Measurements from ENCODE around the gene IGLL1. TPM values are rescaled to one million over a fixed set of nuclear protein-coding genes. Genes with fewer than 3 reads are reported as not detected.

Gene IGLL1
- total RNA-seq, 4 donors from 2014 or later, result not detected

DNA sequence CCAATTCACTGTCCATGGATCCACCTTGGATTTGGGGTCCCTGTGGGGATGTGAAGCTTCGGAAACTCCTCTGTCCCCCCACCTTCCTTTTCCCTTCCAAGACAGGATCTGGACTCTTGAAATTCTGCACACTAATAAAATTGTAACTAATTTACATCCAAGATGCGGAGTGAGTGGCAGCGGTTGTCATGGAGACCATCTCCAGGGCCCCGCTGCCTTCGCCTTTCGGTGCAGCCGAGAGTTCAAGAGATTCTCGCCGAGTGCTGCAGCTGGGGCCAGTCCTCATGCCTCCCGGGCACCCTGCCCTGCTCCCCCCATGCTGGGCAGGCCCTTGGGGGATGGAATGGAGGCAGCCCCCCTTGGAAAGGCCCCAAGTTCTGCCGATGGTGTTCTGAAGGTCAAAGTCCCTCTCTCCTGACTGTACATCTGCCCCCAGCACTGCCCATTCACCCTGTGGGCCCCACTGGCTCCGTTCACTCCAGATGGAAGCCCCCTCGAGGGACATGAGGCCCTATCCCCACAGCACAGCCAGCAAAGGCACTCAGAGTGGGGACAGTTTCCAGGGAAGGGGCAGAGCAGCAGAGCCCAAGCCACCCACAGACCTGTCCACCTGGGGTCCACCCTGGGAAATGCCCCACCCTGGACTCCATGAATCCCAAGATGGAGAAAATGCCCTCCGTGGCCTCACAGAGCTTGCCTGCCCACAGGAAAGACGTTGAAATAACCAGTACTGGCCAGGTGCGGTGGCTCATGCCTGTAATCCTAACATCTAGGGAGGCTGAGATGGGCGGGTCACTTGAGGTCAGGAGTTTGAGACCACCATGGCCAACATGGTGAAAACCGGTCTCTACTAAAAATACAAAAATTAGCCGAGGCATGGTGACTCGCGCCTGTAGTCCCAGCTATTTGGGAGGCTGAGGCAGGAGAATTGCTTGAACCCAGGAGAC lies 25.9 kb downstream of the IGLL1 start:
- no peak for TF ChIP-seq EP300 (IDR thresholded peaks at IDR 0.05)
- ATAC-seq, result no peak
- no peaks in the 10 kb centered on the region for H3K9me3 ChIP-seq
- H3K27me3 ChIP-seq, result peaks cover 50% of the 10 kb centered on the region
- H3K4me3 ChIP-seq, result no peak overlapping the region
- WGBS, 2 donors (ENCODE audit: low coverage in 1 of 2), result 52 to 89% methylated on average over 5 of the region's 21 CpGs
- no peaks in the 10 kb centered on the region for H3K36me3 ChIP-seq
- no peak overlapping the region for H3K27ac ChIP-seq
- H3K4me1 ChIP-seq, result no peaks in the 10 kb centered on the region

DNA sequence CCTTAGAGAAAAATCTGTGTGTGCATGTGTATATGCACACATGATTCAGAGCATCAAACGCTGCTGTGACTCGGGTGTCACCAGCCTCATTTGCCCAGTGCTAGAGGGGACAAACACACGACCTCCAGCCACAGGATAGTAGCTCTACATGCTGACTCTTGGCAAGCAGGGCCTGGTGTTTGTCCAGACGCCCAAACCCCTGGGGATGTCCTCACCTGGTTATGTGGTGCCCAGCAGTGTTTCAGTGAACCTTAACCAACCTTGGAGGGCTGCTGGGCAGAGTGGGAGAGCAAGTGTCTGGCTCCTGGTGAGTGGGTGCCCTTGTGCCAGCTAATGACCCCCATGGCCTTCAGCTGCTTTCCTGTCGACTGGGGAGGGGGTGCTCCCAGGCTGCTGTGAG lies 26.7 kb downstream of the IGLL1 start:
- WGBS, 2 donors (ENCODE audit: low coverage in 1 of 2), result 72% methylated on average over 4 of the region's 5 CpGs; no CpG with 5 or more reads in 1 of the 2 donors
- H3K9me3 ChIP-seq, result no peaks in the 10 kb centered on the region
- H3K27ac ChIP-seq, result no peak overlapping the region
- no peak for ATAC-seq
- H3K27me3 ChIP-seq, result peaks cover 50% of the 10 kb centered on the region
- no peak overlapping the region for H3K4me3 ChIP-seq
- H3K4me1 ChIP-seq, result no peaks in the 10 kb centered on the region
- TF ChIP-seq, protein P1, sequence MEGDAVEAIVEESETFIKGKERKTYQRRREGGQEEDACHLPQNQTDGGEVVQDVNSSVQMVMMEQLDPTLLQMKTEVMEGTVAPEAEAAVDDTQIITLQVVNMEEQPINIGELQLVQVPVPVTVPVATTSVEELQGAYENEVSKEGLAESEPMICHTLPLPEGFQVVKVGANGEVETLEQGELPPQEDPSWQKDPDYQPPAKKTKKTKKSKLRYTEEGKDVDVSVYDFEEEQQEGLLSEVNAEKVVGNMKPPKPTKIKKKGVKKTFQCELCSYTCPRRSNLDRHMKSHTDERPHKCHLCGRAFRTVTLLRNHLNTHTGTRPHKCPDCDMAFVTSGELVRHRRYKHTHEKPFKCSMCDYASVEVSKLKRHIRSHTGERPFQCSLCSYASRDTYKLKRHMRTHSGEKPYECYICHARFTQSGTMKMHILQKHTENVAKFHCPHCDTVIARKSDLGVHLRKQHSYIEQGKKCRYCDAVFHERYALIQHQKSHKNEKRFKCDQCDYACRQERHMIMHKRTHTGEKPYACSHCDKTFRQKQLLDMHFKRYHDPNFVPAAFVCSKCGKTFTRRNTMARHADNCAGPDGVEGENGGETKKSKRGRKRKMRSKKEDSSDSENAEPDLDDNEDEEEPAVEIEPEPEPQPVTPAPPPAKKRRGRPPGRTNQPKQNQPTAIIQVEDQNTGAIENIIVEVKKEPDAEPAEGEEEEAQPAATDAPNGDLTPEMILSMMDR (IDR thresholded peaks at IDR 0.05), result no peak
- TF ChIP-seq POLR2AphosphoS5 (IDR thresholded peaks at IDR 0.05) (no peak), EP300 (IDR thresholded peaks at IDR 0.05) (no peak), POLR2A (IDR thresholded peaks at IDR 0.05) (no peak)
- H3K36me3 ChIP-seq, result no peaks in the 10 kb centered on the region

DNA sequence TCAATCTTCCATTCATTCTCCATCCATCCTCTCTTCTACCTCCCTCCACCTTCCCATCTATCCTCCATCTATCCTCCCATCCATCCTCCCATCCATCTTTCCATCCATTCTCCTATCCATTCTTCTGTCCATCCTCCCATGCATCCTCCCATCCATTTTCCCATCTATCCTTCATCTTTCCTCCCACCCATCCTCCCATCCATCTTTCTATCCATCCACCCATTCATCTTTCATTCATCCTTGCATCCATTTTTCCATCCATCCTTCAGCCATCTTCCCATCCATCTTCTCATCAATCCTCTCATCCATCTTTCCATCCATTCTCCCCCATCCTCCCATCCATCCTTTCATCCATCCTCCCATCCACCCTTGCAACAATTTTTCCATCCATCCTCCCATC lies 27.5 kb downstream of the IGLL1 start:
- Histone ChIP-seq H3K27ac (no peak overlapping the region), H3K4me3 (no peak overlapping the region), H3K36me3 (no peaks in the 10 kb centered on the region), H3K27me3 (peaks cover 48% of the 10 kb centered on the region), H3K9me3 (peaks cover 0 to 3% (median 0%) of the 10 kb centered on the region in 3 donors), H3K4me1 (no peaks in the 10 kb centered on the region)
- no peak for ATAC-seq
- no peak for TF ChIP-seq POLR2A (IDR thresholded peaks at IDR 0.05)
- no peak for TF ChIP-seq POLR2AphosphoS5 (IDR thresholded peaks at IDR 0.05)
- no peak for TF ChIP-seq EP300 (IDR thresholded peaks at IDR 0.05)
- TF ChIP-seq, protein P1 (IDR thresholded peaks at IDR 0.05), result no peak

DNA sequence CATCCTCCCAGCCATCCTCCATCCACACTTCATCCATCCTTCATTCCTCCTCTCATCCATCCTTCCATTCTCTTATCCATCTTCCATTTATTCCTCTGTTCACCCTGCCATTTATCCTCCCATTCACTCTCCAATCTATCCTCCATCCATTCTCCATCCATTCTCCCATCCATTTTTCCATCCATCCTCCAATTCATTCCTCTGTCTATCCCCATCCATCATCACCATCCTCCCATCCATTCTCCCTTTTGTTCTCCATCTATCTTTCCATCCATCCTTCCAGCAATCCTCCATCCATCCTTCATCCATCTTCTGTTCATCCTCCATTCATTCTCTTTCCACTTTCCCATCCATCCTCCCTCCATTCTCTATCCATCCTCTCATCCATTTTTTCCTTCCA lies 28.7 kb downstream of the IGLL1 start:
- H3K4me1 ChIP-seq, result no peaks in the 10 kb centered on the region
- peaks cover 37% of the 10 kb centered on the region for H3K27me3 ChIP-seq
- no peak overlapping the region for H3K27ac ChIP-seq
- TF ChIP-seq POLR2AphosphoS5 (IDR thresholded peaks at IDR 0.05) (no peak), POLR2A (IDR thresholded peaks at IDR 0.05) (no peak), EP300 (IDR thresholded peaks at IDR 0.05) (no peak)
- TF ChIP-seq, protein P1 (IDR thresholded peaks at IDR 0.05), result no peak
- H3K4me3 ChIP-seq, result no peak overlapping the region
- no peak for ATAC-seq
- peaks cover 0 to 9% (median 0%) of the 10 kb centered on the region in 3 donors for H3K9me3 ChIP-seq
- no peaks in the 10 kb centered on the region for H3K36me3 ChIP-seq

DNA sequence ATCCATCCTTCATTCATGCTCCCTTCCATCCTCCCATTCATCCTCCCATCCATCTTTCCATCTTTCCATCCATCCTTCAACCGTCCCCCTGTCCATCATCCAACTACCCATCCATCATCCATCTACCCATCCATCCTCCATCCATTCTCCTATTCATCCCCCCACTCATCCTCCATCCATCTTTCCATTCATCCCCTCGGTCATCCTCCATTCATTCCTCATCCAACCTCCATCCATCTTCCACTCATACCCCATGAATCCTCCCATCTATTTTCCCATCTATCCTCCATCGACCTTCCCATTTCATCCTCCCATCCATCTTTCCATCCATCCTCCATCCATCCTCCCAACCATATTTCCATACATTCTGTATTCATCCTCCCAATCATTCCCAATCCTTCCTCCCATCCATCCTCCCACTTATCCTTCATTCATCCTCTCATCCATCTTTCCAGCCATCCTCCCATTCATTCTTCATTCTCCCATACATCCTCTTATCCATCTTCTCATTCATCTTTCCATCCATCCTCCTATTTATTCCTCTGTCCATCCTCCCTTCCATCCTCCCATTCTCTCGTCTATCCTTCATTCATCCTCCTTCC lies 29.9 kb downstream of the IGLL1 start:
- H3K4me1 ChIP-seq, result no peaks in the 10 kb centered on the region
- no peak for TF ChIP-seq EP300 (IDR thresholded peaks at IDR 0.05)
- TF ChIP-seq POLR2A (IDR thresholded peaks at IDR 0.05), result no peak
- H3K27ac ChIP-seq, result no peak overlapping the region
- 58 to 75% methylated on average over 4 of the region's 4 CpGs for WGBS, 2 donors (ENCODE audit: low coverage in 1 of 2)
- ATAC-seq, result no peak
- H3K27me3 ChIP-seq, result peaks cover 24% of the 10 kb centered on the region
- no peak overlapping the region for H3K4me3 ChIP-seq
- no peaks in the 10 kb centered on the region for H3K36me3 ChIP-seq
- peaks cover 0 to 9% (median 0%) of the 10 kb centered on the region in 3 donors for H3K9me3 ChIP-seq

DNA sequence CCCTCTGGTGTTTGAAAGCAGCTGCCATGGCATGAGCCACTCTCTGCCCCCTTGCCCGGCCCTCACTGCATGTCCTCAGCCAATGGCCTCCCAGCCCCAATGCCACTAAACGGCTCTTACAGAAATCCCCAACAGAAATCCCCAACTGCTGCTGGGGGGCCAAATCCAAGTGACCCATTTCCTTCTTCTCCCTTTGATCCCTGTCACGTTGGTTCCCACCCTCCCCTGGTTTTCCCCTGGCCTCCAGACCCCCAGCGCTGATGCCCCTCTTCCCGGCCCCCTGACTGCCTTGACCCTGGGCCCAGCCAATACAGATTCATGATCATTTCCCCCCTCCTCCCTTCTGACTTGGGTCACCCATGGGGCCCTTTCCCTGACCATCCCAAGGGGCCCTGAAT lies 30.9 kb downstream of the IGLL1 start:
- WGBS, 2 donors (ENCODE audit: low coverage in 1 of 2), result 40 to 65% methylated on average over 1 to 3 of the region's 5 CpGs
- Histone ChIP-seq H3K4me3 (no peak overlapping the region), H3K27ac (no peak overlapping the region), H3K4me1 (no peaks in the 10 kb centered on the region), H3K27me3 (peaks cover 15% of the 10 kb centered on the region), H3K36me3 (no peaks in the 10 kb centered on the region), H3K9me3 (peaks cover 0 to 9% (median 0%) of the 10 kb centered on the region in 3 donors)
- TF ChIP-seq, protein P1 (IDR thresholded peaks at IDR 0.05), result no peak
- TF ChIP-seq POLR2A (IDR thresholded peaks at IDR 0.05) (no peak), EP300 (IDR thresholded peaks at IDR 0.05) (no peak), POLR2AphosphoS5 (IDR thresholded peaks at IDR 0.05) (no peak)
- ATAC-seq, result no peak
